RWPE2 (cell line): ENCODE measurements around the gene KLHL15.

Experiments
- ATAC-seq: fragments of 200-7000 bp; cut with Tn5 transposase; 3 replicates; pipeline ENCODE4 v1.9.1; 2021; ENCODE audit warnings: low read depth
- DNase-seq: peaks from one replicate; pipeline ENCODE4 v3.0.0-alpha.2; 2020; ENCODE audit warnings: low spot score
- H3K27ac ChIP-seq: fragments of 450-650 bp; 2 replicates; pipeline ENCODE4 v1.5.1; 2017; ENCODE audit warnings: mild to moderate bottlenecking; ENCODE audit not compliant: poor library complexity, severe bottlenecking
- H3K27me3 ChIP-seq: fragments of 250-450 bp; sonication (Bioruptor Pico); 2 replicates; pipeline ENCODE4 v1.5.1; 2021; ENCODE audit warnings: mild to moderate bottlenecking, moderate library complexity; ENCODE audit not compliant: insufficient read depth, poor library complexity, severe bottlenecking
- H3K36me3 ChIP-seq: fragments of 250-450 bp; sonication (Bioruptor Pico); 2 replicates; pipeline ENCODE4 v1.5.1; 2020; ENCODE audit warnings: low read depth, mild to moderate bottlenecking, moderate library complexity
- H3K4me1 ChIP-seq: fragments of 250-450 bp; sonication (Bioruptor Pico); 2 replicates; pipeline ENCODE4 v1.5.1; 2021; ENCODE audit warnings: mild to moderate bottlenecking, moderate library complexity; ENCODE audit not compliant: insufficient read depth, poor library complexity, severe bottlenecking
- H3K4me3 ChIP-seq: fragments of 250-450 bp; sonication (Bioruptor Pico); 2 replicates; pipeline ENCODE4 v1.5.1; 2021; ENCODE audit warnings: mild to moderate bottlenecking, moderate library complexity; ENCODE audit not compliant: severe bottlenecking
- H3K9me3 ChIP-seq: fragments of 250-450 bp; sonication (Bioruptor Pico); 2 replicates; pipeline ENCODE4 v1.5.1; 2021; ENCODE audit warnings: mild to moderate bottlenecking, moderate library complexity; ENCODE audit not compliant: severe bottlenecking
- CTCF ChIP-seq: fragments of 450-650 bp; IDR thresholded peaks from one replicate; pipeline ENCODE4 v1.5.1; 2017; ENCODE audit warnings: mild to moderate bottlenecking, moderate library complexity; ENCODE audit not compliant: poor library complexity, severe bottlenecking

Gene KLHL15

GRCh38 chrX:24002792-24003191 is 24.2 kb downstream of the KLHL15 start:
- no peak for TF ChIP-seq CTCF
- Histone ChIP-seq H3K27me3 (no peaks in the 10 kb centered on the region), H3K27ac (no peak overlapping the region), H3K36me3 (no peaks in the 10 kb centered on the region), H3K4me3 (no peak overlapping the region), H3K9me3 (no peaks in the 10 kb centered on the region), H3K4me1 (no peaks in the 10 kb centered on the region)
- DNase-seq (no peak), ATAC-seq (no peak)

GRCh38 chrX:24002167-24002566 is 24.8 kb downstream of the KLHL15 start:
- no peak overlapping the region for H3K27ac ChIP-seq
- no peaks in the 10 kb centered on the region for H3K27me3 ChIP-seq
- H3K4me3 ChIP-seq = no peak overlapping the region
- no peaks in the 10 kb centered on the region for H3K4me1 ChIP-seq
- no peaks in the 10 kb centered on the region for H3K9me3 ChIP-seq
- TF ChIP-seq CTCF = no peak
- no peaks in the 10 kb centered on the region for H3K36me3 ChIP-seq
- ATAC-seq = no peak
- DNase-seq = no peak

- Histone ChIP-seq H3K27ac (no peak overlapping the region), H3K36me3 (no peaks in the 10 kb centered on the region), H3K9me3 (no peaks in the 10 kb centered on the region), H3K4me1 (no peaks in the 10 kb centered on the region), H3K4me3 (no peak overlapping the region), H3K27me3 (no peaks in the 10 kb centered on the region)
- ATAC-seq (no peak), DNase-seq (no peak)
- TF ChIP-seq CTCF = no peak
These were observed 27.3 kb downstream of the KLHL15 start for GRCh38 chrX:23999671-24000070.

GRCh38 chrX:23993012-23993633 is 33.9 kb downstream of the KLHL15 start:
- Histone ChIP-seq H3K4me1 (no peaks in the 10 kb centered on the region), H3K4me3 (no peak overlapping the region), H3K9me3 (no peaks in the 10 kb centered on the region), H3K27me3 (no peaks in the 10 kb centered on the region), H3K36me3 (0 out of 2 replicates have a peak, but pooled peaks cover 2% of the 10 kb centered on the region), H3K27ac (no peak overlapping the region)
- ATAC-seq (no peak), DNase-seq (no peak)
- TF ChIP-seq CTCF = no peak

- no peak for DNase-seq
- Histone ChIP-seq H3K4me1 (no peaks in the 10 kb centered on the region), H3K4me3 (no peak overlapping the region), H3K9me3 (no peaks in the 10 kb centered on the region), H3K27me3 (no peaks in the 10 kb centered on the region), H3K36me3 (peaks cover 6% of the 10 kb centered on the region; the same call in 1 of the 2 replicates), H3K27ac (no peak overlapping the region)
- no peak for ATAC-seq
- TF ChIP-seq CTCF = no peak
These were observed 34.6 kb downstream of the KLHL15 start for GRCh38 chrX:23992431-23992830.
